ENCODE data around the gene CDC14B.
A peak's percentile ranks its signal among the peaks of the same experiment; 100 is the strongest.
"Not testable (repeated sequence)": the region's sequence is repeated elsewhere in the genome, so short reads cannot be mapped to it uniquely, and the experiment has no call there.

CDC14B gene

GRCh38 chr9:96587338-96588315 is 32.0 kb downstream of the CDC14B start:
- no peak for DNase-seq (ENCODE audit: low read depth in 2 of 3, low spot score in 2 of 3)

- DNase-seq (ENCODE audit: low read depth in 2 of 3, low spot score in 2 of 3): no peak
Observed at GRCh38 chr9:96585426-96585825, 34.2 kb downstream of the CDC14B start.

GRCh38 chr9:96582199-96582598 is 37.4 kb downstream of the CDC14B start:
- DNase-seq (ENCODE audit: low read depth in 2 of 3, low spot score in 2 of 3): not testable (repeated sequence)

- no peak for DNase-seq (ENCODE audit: low read depth in 2 of 3, low spot score in 2 of 3)
Observed at GRCh38 chr9:96581786-96582185, 37.9 kb downstream of the CDC14B start.

GRCh38 chr9:96581301-96581700 is 38.3 kb downstream of the CDC14B start:
- DNase-seq (ENCODE audit: low read depth in 2 of 3, low spot score in 2 of 3): no peak

- no peak for DNase-seq (ENCODE audit: low read depth in 2 of 3, low spot score in 2 of 3)
Observed at GRCh38 chr9:96574931-96575351, 44.7 kb downstream of the CDC14B start.

- DNase-seq (ENCODE audit: low read depth in 2 of 3, low spot score in 2 of 3): no peak
Observed at GRCh38 chr9:96574455-96574854, 45.2 kb downstream of the CDC14B start.

- no peak for DNase-seq (ENCODE audit: low read depth in 2 of 3, low spot score in 2 of 3)
Observed at GRCh38 chr9:96567203-96567700, 52.4 kb downstream of the CDC14B start.

GRCh38 chr9:96566498-96567202 is 53.0 kb downstream of the CDC14B start:
- DNase-seq (ENCODE audit: low read depth in 2 of 3, low spot score in 2 of 3): peak; percentile 51 to 59 (median 55)

GRCh38 chr9:96565671-96566497 is 53.8 kb downstream of the CDC14B start:
- no peak for DNase-seq (ENCODE audit: low read depth in 2 of 3, low spot score in 2 of 3)

GRCh38 chr9:96564217-96564616 is 55.4 kb downstream of the CDC14B start:
- no peak for DNase-seq (ENCODE audit: low read depth in 2 of 3, low spot score in 2 of 3)

- DNase-seq (ENCODE audit: low read depth in 2 of 3, low spot score in 2 of 3): no peak
Observed at GRCh38 chr9:96559339-96559943, 60.2 kb downstream of the CDC14B start.

- DNase-seq (ENCODE audit: low read depth in 2 of 3, low spot score in 2 of 3): no peak
Observed at GRCh38 chr9:96557921-96558320, 61.7 kb downstream of the CDC14B start.

GRCh38 chr9:96556701-96557461 is 62.8 kb downstream of the CDC14B start:
- no peak for DNase-seq (ENCODE audit: low read depth in 2 of 3, low spot score in 2 of 3)

GRCh38 chr9:96555567-96556386 is 63.9 kb downstream of the CDC14B start:
- no peak for DNase-seq (ENCODE audit: low read depth in 2 of 3, low spot score in 2 of 3)

GRCh38 chr9:96554801-96555566 is 64.7 kb downstream of the CDC14B start:
- no peak for DNase-seq (ENCODE audit: low read depth in 2 of 3, low spot score in 2 of 3)

GRCh38 chr9:96554326-96554725 is 65.3 kb downstream of the CDC14B start:
- DNase-seq (ENCODE audit: low read depth in 2 of 3, low spot score in 2 of 3): no peak

- no peak for DNase-seq (ENCODE audit: low read depth in 2 of 3, low spot score in 2 of 3)
Observed at GRCh38 chr9:96553070-96553469, 66.6 kb downstream of the CDC14B start.

Measured in activated CD8-positive, alpha-beta memory T cell treated with anti-CD3 and anti-CD28 coated beads for 48 hours (primary cell).